ENCODE results near the gene MROH7.

MROH7 gene

GRCh38 chr1:54758678-54759348 is 117.2 kb downstream of the MROH7 start:
- Histone ChIP-seq H3K4me1 (ENCODE audit: control insufficient read depth, insufficient read depth, low read length) (no peaks in the 10 kb centered on the region), H3K9me3 (ENCODE audit: control insufficient read depth, insufficient read depth, low read depth, low read length) (no peaks in the 10 kb centered on the region), H3K27ac (ENCODE audit: extremely low read depth, low read depth, low read length) (no peak overlapping the region), H3K4me3 (ENCODE audit: low read depth, low read length) (no peak overlapping the region), H3K36me3 (ENCODE audit: control insufficient read depth in 2 of 2, insufficient read depth in 1 of 2, low read length in 2 of 2) (peaks cover 0 to 32% of the 10 kb centered on the region in 2 experiments; a peak in 1 of 3 replicates)
- no peak for TF ChIP-seq ZSCAN23 (tag by site-specific recombination; IDR thresholded peaks at IDR 0.05)
- no peak for TF ChIP-seq PATZ1 (tag by site-specific recombination; IDR thresholded peaks at IDR 0.05)
- no peak for TF ChIP-seq ZBTB49 (tag by site-specific recombination; IDR thresholded peaks at IDR 0.05; ENCODE audit: low read depth)
- TF ChIP-seq ZNF37A (tag by site-specific recombination; IDR thresholded peaks at IDR 0.05), result no peak
- no peak for TF ChIP-seq ZNF660 (tag by site-specific recombination; IDR thresholded peaks at IDR 0.05)
- TF ChIP-seq ZNF580 (tag by site-specific recombination; IDR thresholded peaks at IDR 0.05), result no peak
- TF ChIP-seq ZNF140 (tag by site-specific recombination; IDR thresholded peaks at IDR 0.05), result no peak
- TF ChIP-seq ZNF423 (tag by site-specific recombination; IDR thresholded peaks at IDR 0.05), result no peak
- TF ChIP-seq ZNF391 (tag by site-specific recombination; IDR thresholded peaks at IDR 0.05; ENCODE audit: borderline replicate concordance, low read depth), result no peak
- TF ChIP-seq HOXA7 (CRISPR knock-in tag; IDR thresholded peaks at IDR 0.05; ENCODE audit: borderline replicate concordance), result no peak
- TF ChIP-seq SCRT1 (tag by site-specific recombination; IDR thresholded peaks at IDR 0.05; ENCODE audit: borderline replicate concordance), result no peak
- TF ChIP-seq ZNF133 (tag by site-specific recombination; IDR thresholded peaks at IDR 0.05), result no peak
- no peak for TF ChIP-seq HOXD13 (CRISPR knock-in tag; IDR thresholded peaks at IDR 0.05; ENCODE audit: borderline replicate concordance)
- TF ChIP-seq ZNF404 (tag by site-specific recombination; IDR thresholded peaks at IDR 0.05), result no peak
- no peak for TF ChIP-seq ZNF514 (tag by site-specific recombination; IDR thresholded peaks at IDR 0.05)
- no peak for TF ChIP-seq ZNF792 (tag by site-specific recombination; IDR thresholded peaks at IDR 0.05)
- ChIA-PET CTCF (no interaction called here), POLR2A (no interaction called here)
